ENCODE results near the gene FAR2. TPM values are rescaled to one million over a fixed set of nuclear protein-coding genes. Genes with fewer than 3 reads are reported as not detected.
A peak's percentile ranks its signal among the peaks of the same experiment; 100 is the strongest.

FAR2 gene
- total RNA-seq, 1 donor from 2014 or later, result 15.9 TPM

GRCh38 chr12:29306266-29306665, 157.2 kb downstream of the FAR2 start:
- H3K27me3 Mint-ChIP-seq, result peaks cover 5% of the 10 kb centered on the region
- no peak overlapping the region for H3K27ac Mint-ChIP-seq
- H3K36me3 Mint-ChIP-seq, result peaks cover 13% of the 10 kb centered on the region
- H3K9me3 Mint-ChIP-seq, result peaks cover 6% of the 10 kb centered on the region
- H3K4me3 Mint-ChIP-seq, result no peak overlapping the region
- no peak for TF ChIP-seq CTCF (conservative IDR thresholded peaks at IDR 0.05)
- DNase-seq (ENCODE audit: extremely low spot score, unreplicated experiment), result no peak
- H3K4me1 Mint-ChIP-seq (ENCODE audit: unreplicated experiment), result no peaks in the 10 kb centered on the region

GRCh38 chr12:29306682-29307081, 157.6 kb downstream of the FAR2 start:
- Mint-ChIP-seq H3K4me3 (no peak overlapping the region), H3K27ac (no peak overlapping the region), H3K4me1 (ENCODE audit: unreplicated experiment) (no peaks in the 10 kb centered on the region), H3K27me3 (peaks cover 5% of the 10 kb centered on the region), H3K9me3 (peaks cover 6% of the 10 kb centered on the region), H3K36me3 (peaks cover 13% of the 10 kb centered on the region)
- DNase-seq (ENCODE audit: extremely low spot score, unreplicated experiment), result no peak
- no peak for TF ChIP-seq CTCF (conservative IDR thresholded peaks at IDR 0.05)

- Mint-ChIP-seq H3K4me3 (no peak overlapping the region), H3K9me3 (no peaks in the 10 kb centered on the region), H3K4me1 (ENCODE audit: unreplicated experiment) (no peaks in the 10 kb centered on the region), H3K27me3 (no peaks in the 10 kb centered on the region), H3K27ac (no peak overlapping the region), H3K36me3 (peaks cover 17% of the 10 kb centered on the region)
- DNase-seq (ENCODE audit: extremely low spot score, unreplicated experiment), result no peak
- peak; percentile 74 for TF ChIP-seq CTCF (conservative IDR thresholded peaks at IDR 0.05)
Observed at GRCh38 chr12:29309320-29309902, 160.3 kb downstream of the FAR2 start.

GRCh38 chr12:29310899-29311298, 161.8 kb downstream of the FAR2 start:
- no peak for DNase-seq (ENCODE audit: extremely low spot score, unreplicated experiment)
- H3K4me1 Mint-ChIP-seq (ENCODE audit: unreplicated experiment), result no peaks in the 10 kb centered on the region
- no peak overlapping the region for H3K27ac Mint-ChIP-seq
- peaks cover 17% of the 10 kb centered on the region for H3K36me3 Mint-ChIP-seq
- H3K9me3 Mint-ChIP-seq, result no peaks in the 10 kb centered on the region
- no peak for TF ChIP-seq CTCF (conservative IDR thresholded peaks at IDR 0.05)
- H3K4me3 Mint-ChIP-seq, result no peak overlapping the region
- H3K27me3 Mint-ChIP-seq, result no peaks in the 10 kb centered on the region

GRCh38 chr12:29314416-29314815, 165.3 kb downstream of the FAR2 start:
- Mint-ChIP-seq H3K27me3 (no peaks in the 10 kb centered on the region), H3K36me3 (peaks cover 19% of the 10 kb centered on the region), H3K4me1 (ENCODE audit: unreplicated experiment) (no peaks in the 10 kb centered on the region), H3K4me3 (no peak overlapping the region), H3K9me3 (no peaks in the 10 kb centered on the region), H3K27ac (no peak overlapping the region)
- no peak for TF ChIP-seq CTCF (conservative IDR thresholded peaks at IDR 0.05)
- no peak for DNase-seq (ENCODE audit: extremely low spot score, unreplicated experiment)

GRCh38 chr12:29316752-29317151, 167.7 kb downstream of the FAR2 start:
- no peak for DNase-seq (ENCODE audit: extremely low spot score, unreplicated experiment)
- peaks cover 26% of the 10 kb centered on the region for H3K36me3 Mint-ChIP-seq
- H3K27ac Mint-ChIP-seq, result no peak overlapping the region
- H3K9me3 Mint-ChIP-seq, result no peaks in the 10 kb centered on the region
- H3K27me3 Mint-ChIP-seq, result no peaks in the 10 kb centered on the region
- H3K4me1 Mint-ChIP-seq (ENCODE audit: unreplicated experiment), result no peaks in the 10 kb centered on the region
- no peak for TF ChIP-seq CTCF (conservative IDR thresholded peaks at IDR 0.05)
- no peak overlapping the region for H3K4me3 Mint-ChIP-seq

Measured in type B pancreatic cell (in vitro differentiated cells).